ENCODE data around the gene CYBC1.

DNA sequence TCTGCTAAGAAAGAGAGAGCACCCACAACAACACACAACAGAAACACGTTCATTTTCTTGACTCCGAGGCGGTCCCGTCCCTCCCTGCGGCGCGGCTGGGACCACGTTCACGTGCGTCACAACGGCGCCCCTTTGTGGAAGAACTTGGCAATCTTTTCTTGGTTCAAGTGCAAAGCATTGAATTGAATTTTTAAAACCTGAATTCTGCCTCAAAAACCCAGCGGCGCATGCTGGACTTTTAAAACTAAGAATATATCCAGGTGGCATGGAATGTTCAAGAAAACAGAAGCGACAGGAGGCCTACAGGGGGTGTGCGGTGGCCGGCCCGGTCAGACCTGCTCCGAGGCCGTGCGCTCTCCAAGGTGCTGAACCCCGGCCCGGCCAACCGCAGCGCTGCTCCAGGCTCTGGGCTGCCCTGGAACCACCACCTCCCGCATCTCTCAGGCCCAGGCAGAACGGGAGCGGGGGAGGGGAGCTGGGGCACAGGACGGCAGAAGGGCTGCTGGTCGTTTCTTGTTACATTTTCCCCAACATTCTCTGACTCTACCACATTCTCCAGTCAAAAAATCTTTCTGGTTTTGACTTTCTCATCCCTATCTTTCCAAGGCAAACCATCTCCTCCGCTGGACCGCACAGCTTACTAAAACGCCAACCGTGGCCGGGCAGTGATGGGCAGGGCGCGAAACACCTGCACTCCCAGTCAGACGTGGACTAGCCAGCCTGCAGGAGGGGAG, 35.8 kb downstream of the CYBC1 start:
- no peak for TF ChIP-seq POLR2A (IDR thresholded peaks at IDR 0.05)
- TF ChIP-seq, protein P1, sequence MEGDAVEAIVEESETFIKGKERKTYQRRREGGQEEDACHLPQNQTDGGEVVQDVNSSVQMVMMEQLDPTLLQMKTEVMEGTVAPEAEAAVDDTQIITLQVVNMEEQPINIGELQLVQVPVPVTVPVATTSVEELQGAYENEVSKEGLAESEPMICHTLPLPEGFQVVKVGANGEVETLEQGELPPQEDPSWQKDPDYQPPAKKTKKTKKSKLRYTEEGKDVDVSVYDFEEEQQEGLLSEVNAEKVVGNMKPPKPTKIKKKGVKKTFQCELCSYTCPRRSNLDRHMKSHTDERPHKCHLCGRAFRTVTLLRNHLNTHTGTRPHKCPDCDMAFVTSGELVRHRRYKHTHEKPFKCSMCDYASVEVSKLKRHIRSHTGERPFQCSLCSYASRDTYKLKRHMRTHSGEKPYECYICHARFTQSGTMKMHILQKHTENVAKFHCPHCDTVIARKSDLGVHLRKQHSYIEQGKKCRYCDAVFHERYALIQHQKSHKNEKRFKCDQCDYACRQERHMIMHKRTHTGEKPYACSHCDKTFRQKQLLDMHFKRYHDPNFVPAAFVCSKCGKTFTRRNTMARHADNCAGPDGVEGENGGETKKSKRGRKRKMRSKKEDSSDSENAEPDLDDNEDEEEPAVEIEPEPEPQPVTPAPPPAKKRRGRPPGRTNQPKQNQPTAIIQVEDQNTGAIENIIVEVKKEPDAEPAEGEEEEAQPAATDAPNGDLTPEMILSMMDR (IDR thresholded peaks at IDR 0.05): peak; percentile 59 to 88 (median 70)
- TF ChIP-seq EP300 (IDR thresholded peaks at IDR 0.05): peak in 1 of 2 donors; percentile 24

Measured in tibial nerve (tissue), 4 donors.